Thymus (tissue), 11 donors: Measurements from ENCODE around the gene UVSSA. TPM values are rescaled to one million over a fixed set of nuclear protein-coding genes. Genes with fewer than 3 reads are reported as not detected.
"Not testable (repeated sequence)": the region's sequence is repeated elsewhere in the genome, so short reads cannot be mapped to it uniquely, and the experiment has no call there.

Experiments used
- DNase-seq, 9 donors: peaks; one replicate each; pipeline ENCODE4 v3.0.0-alpha.2; 2013; ENCODE audit warnings: low spot score in 9 of 9, low read depth in 6 of 9, missing footprints in 1 of 9
- H3K27ac ChIP-seq, 2 donors: one replicate each; pipeline ENCODE4 v1.5.1; 2013; ENCODE audit warnings: control low read depth in 1 of 2, low read depth in 1 of 2, low read length in 1 of 2, mild to moderate bottlenecking in 1 of 2, moderate library complexity in 1 of 2
- H3K27me3 ChIP-seq, 2 donors: one replicate each; pipeline ENCODE4 v1.5.1; 2013; ENCODE audit warnings: low read length in 1 of 2; ENCODE audit not compliant: control insufficient read depth in 2 of 2, insufficient read depth in 1 of 2
- H3K36me3 ChIP-seq, 2 donors: one replicate each; pipeline ENCODE4 v1.5.1; 2013; ENCODE audit warnings: low read length in 1 of 2, mild to moderate bottlenecking in 1 of 2, moderate library complexity in 1 of 2; ENCODE audit not compliant: control insufficient read depth in 2 of 2, insufficient read depth in 2 of 2
- H3K4me1 ChIP-seq, 2 donors: one replicate each; pipeline ENCODE4 v1.5.1; 2013; ENCODE audit warnings: low read length in 2 of 2; ENCODE audit not compliant: control insufficient read depth in 2 of 2, insufficient read depth in 2 of 2
- H3K4me3 ChIP-seq, 2 donors: one replicate each; pipeline ENCODE4 v1.5.1; 2013; ENCODE audit warnings: low read length in 2 of 2, control low read depth in 1 of 2, mild to moderate bottlenecking in 1 of 2
- H3K9me3 ChIP-seq, 2 donors: one replicate each; pipeline ENCODE4 v1.5.1; 2013; ENCODE audit warnings: low read length in 1 of 2, mild to moderate bottlenecking in 1 of 2; ENCODE audit not compliant: control insufficient read depth in 2 of 2, insufficient read depth in 1 of 2
- WGBS: extraction: QIAGEN DNeasy Blood & Tissue Kit; methylation state at CpG from one replicate; pipeline ENCODE4 v1.1.7; 2013; 5-methylcytosine and 5-hydroxymethylcytosine counted together
- polyA plus RNA-seq: library from polyadenylated mRNA; stranded (reverse); fragments of 200-250 nt; gene quantifications from one replicate; pipeline ENCODE4 v1.2.3, GENCODE V29; 2013
- total RNA-seq: library from RNA; stranded (reverse); fragments of 120-200 nt; gene quantifications from one replicate; pipeline ENCODE4 v1.2.4, GENCODE V29; 2013
- donor health status: healthy.

The UVSSA gene
- total and polyA plus RNA-seq, 2 donors: 3.9 to 15.4 TPM

GRCh38 chr4:1329408-1330371, 17.3 kb upstream of the UVSSA start:
- H3K4me1 ChIP-seq: peaks cover 35 to 60% of the 10 kb centered on the region in 2 donors
- no peaks in the 10 kb centered on the region for H3K27me3 ChIP-seq
- peaks cover 56 to 74% of the 10 kb centered on the region in 2 donors for H3K36me3 ChIP-seq
- H3K27ac ChIP-seq: peak overlapping the region; percentile 46 to 72
- H3K9me3 ChIP-seq: peaks cover 0 to 7% of the 10 kb centered on the region in 2 donors
- no peak overlapping the region for H3K4me3 ChIP-seq
- DNase-seq: peak in 1 of 9 donors; percentile 35
- 93% methylated on average over 34 of the region's 34 CpGs for WGBS

- Histone ChIP-seq H3K9me3 (peaks cover 0 to 7% of the 10 kb centered on the region in 2 donors), H3K4me1 (peaks cover 35 to 60% of the 10 kb centered on the region in 2 donors), H3K27ac (peak overlapping the region; percentile 74 to 81), H3K27me3 (no peaks in the 10 kb centered on the region), H3K4me3 (peak overlapping the region in 1 of 2 donors; percentile 3), H3K36me3 (peaks cover 56 to 67% of the 10 kb centered on the region in 2 donors)
- peak in 5 of 9 donors; percentile 72 to 86 (median 75) for DNase-seq
- WGBS: 69% methylated on average over 34 of the region's 34 CpGs
Observed at GRCh38 chr4:1330761-1331590, 16.0 kb upstream of the UVSSA start.

GRCh38 chr4:1331591-1332353, 15.2 kb upstream of the UVSSA start:
- H3K36me3 ChIP-seq: peaks cover 59 to 67% of the 10 kb centered on the region in 2 donors
- 95% methylated on average over 21 of the region's 21 CpGs for WGBS
- H3K9me3 ChIP-seq: peaks cover 0 to 7% of the 10 kb centered on the region in 2 donors
- H3K27me3 ChIP-seq: no peaks in the 10 kb centered on the region
- peaks cover 33 to 56% of the 10 kb centered on the region in 2 donors for H3K4me1 ChIP-seq
- DNase-seq: no peak
- no peak overlapping the region for H3K4me3 ChIP-seq
- H3K27ac ChIP-seq: no peak overlapping the region

GRCh38 chr4:1332686-1333085, 14.3 kb upstream of the UVSSA start:
- no peak for DNase-seq
- Histone ChIP-seq H3K4me3 (no peak overlapping the region), H3K36me3 (peaks cover 61 to 69% of the 10 kb centered on the region in 2 donors), H3K27me3 (no peaks in the 10 kb centered on the region), H3K27ac (no peak overlapping the region), H3K9me3 (peaks cover 0 to 7% of the 10 kb centered on the region in 2 donors), H3K4me1 (peaks cover 26 to 47% of the 10 kb centered on the region in 2 donors)
- 98% methylated on average over 13 of the region's 13 CpGs for WGBS

- peaks cover 24 to 42% of the 10 kb centered on the region in 2 donors for H3K4me1 ChIP-seq
- no peak overlapping the region for H3K27ac ChIP-seq
- H3K9me3 ChIP-seq: peaks cover 0 to 7% of the 10 kb centered on the region in 2 donors
- WGBS: 90% methylated on average over 8 of the region's 8 CpGs
- no peaks in the 10 kb centered on the region for H3K27me3 ChIP-seq
- H3K4me3 ChIP-seq: no peak overlapping the region
- no peak for DNase-seq
- peaks cover 61 to 69% of the 10 kb centered on the region in 2 donors for H3K36me3 ChIP-seq
Observed at GRCh38 chr4:1333256-1333655, 13.8 kb upstream of the UVSSA start.

GRCh38 chr4:1333851-1334578, 13.0 kb upstream of the UVSSA start:
- not testable (repeated sequence) for H3K9me3 ChIP-seq, DNase-seq, H3K27me3 ChIP-seq, H3K27ac ChIP-seq, H3K4me3 ChIP-seq
- Histone ChIP-seq H3K36me3 (peaks cover 60 to 69% of the 10 kb centered on the region in 2 donors), H3K4me1 (peaks cover 19 to 34% of the 10 kb centered on the region in 2 donors)
- 68% methylated on average over 12 of the region's 12 CpGs for WGBS

GRCh38 chr4:1334579-1334895, 12.5 kb upstream of the UVSSA start:
- 86% methylated on average over 6 of the region's 6 CpGs for WGBS
- H3K4me1 ChIP-seq: peaks cover 14 to 29% of the 10 kb centered on the region in 2 donors
- DNase-seq: no peak
- H3K27me3 ChIP-seq: no peaks in the 10 kb centered on the region
- H3K9me3 ChIP-seq: peaks cover 1% of the 10 kb centered on the region in 2 donors
- peaks cover 60 to 69% of the 10 kb centered on the region in 2 donors for H3K36me3 ChIP-seq
- H3K4me3 ChIP-seq: no peak overlapping the region
- no peak overlapping the region for H3K27ac ChIP-seq

- 94% methylated on average over 4 of the region's 4 CpGs for WGBS
- H3K9me3 ChIP-seq, H3K27me3 ChIP-seq, H3K4me3 ChIP-seq, DNase-seq: not testable (repeated sequence)
- Histone ChIP-seq H3K27ac (peak overlapping the region in 1 of 2 donors; percentile 27), H3K36me3 (peaks cover 65 to 73% of the 10 kb centered on the region in 2 donors), H3K4me1 (peaks cover 8 to 21% of the 10 kb centered on the region in 2 donors)
Observed at GRCh38 chr4:1335193-1335883, 11.7 kb upstream of the UVSSA start.
